Measurements from ENCODE around the gene ACVR1B.
A peak's percentile ranks its signal among the peaks of the same experiment; 100 is the strongest.

ACVR1B gene

DNA sequence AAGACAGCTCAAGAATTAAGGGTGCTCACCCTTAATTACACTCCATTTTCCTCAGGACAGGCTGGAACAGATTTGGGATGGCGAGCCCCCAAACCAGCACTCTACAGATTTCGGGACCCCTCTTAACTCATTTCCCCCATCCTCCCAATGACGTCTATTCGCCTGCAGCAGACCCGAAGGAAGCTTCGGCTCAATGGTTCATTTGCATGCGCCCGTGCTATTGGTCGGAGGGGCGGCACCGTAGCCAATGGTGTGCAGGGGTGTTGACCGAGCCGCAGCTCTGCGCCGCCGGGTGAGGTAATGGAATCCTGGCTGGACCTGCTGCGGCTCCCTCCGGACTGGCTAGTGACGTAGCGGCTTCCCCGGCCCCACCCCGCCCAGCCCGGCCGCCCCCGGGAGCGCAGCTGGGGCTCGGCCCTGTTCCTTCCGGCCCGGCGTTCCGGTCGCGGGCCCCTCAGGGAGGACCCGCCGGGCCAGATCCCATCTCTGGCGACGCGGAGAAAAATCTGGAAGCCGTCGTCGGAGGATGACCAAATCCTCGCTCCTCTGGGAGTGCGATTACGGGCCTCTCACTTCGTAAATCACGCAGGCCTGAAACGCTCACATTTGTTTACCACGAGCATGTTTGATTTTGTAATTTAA, 81.4 kb downstream of the ACVR1B start:
- peak overlapping the region; percentile 63 for H3K4me3 ChIP-seq
- peak overlapping the region; percentile 89 to 94 for H3K27ac ChIP-seq
- TF ChIP-seq CTCF (IDR thresholded peaks at IDR 0.05) = no peak
- DNase-seq (ENCODE audit: low spot score) = peak; percentile 100

- Histone ChIP-seq H3K27ac (peak overlapping the region; percentile 89 to 94), H3K4me3 (peak overlapping the region; percentile 63)
- DNase-seq (ENCODE audit: low spot score) = no peak
- TF ChIP-seq CTCF (IDR thresholded peaks at IDR 0.05) = no peak
These were observed 82.1 kb downstream of the ACVR1B start for GRCh38 chr12:52033446-52034140.

DNA sequence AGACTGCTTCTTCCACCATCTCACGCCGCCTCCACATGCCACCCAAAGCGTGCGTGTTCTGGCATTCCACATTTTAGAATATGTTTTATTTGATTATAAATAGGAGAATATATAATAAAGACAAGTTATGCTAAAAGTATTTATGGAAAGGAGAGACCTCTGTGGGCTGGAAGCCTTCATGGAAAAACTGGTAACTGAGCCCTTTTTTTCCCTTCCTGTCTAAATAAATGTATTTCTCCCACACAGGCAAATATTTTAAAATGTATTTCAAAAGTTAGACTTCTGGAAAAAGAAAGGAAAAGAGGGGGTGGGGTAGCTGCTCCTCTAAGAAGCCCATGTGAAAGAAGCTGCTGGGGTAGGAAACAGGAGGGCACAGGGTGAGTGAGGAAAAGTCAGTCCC, 83.7 kb downstream of the ACVR1B start:
- no peak for DNase-seq (ENCODE audit: low spot score)
- peak overlapping the region; percentile 91 to 99 for H3K27ac ChIP-seq
- TF ChIP-seq CTCF (IDR thresholded peaks at IDR 0.05) = no peak
- H3K4me3 ChIP-seq = no peak overlapping the region

- TF ChIP-seq CTCF (IDR thresholded peaks at IDR 0.05) = no peak
These were observed 84.4 kb downstream of the ACVR1B start for GRCh38 chr12:52035926-52036325.

GRCh38 chr12:52036587-52037171, 85.2 kb downstream of the ACVR1B start:
- Histone ChIP-seq H3K27ac (peak overlapping the region; percentile 91 to 99), H3K4me3 (peak overlapping the region; percentile 93)
- TF ChIP-seq CTCF (IDR thresholded peaks at IDR 0.05) = no peak
- no peak for DNase-seq (ENCODE audit: low spot score)

More at GRCh38 chr12:52035926-52036325, 84.4 kb downstream of the ACVR1B start:
- Histone ChIP-seq H3K27ac (peak overlapping the region; percentile 91 to 99), H3K4me3 (no peak overlapping the region)
- DNase-seq (ENCODE audit: low spot score) = no peak

GRCh38 chr12:52037248-52037861, 85.9 kb downstream of the ACVR1B start:
- Histone ChIP-seq H3K27ac (peak overlapping the region; percentile 98 to 99), H3K4me3 (peak overlapping the region; percentile 93)
- DNase-seq (ENCODE audit: low spot score) = no peak
- no peak for TF ChIP-seq CTCF (IDR thresholded peaks at IDR 0.05)
